HG03565 (cell line): ENCODE results near the gene ACTR5.
A peak's percentile ranks its signal among the peaks of the same experiment; 100 is the strongest.
"Not testable (repeated sequence)": the region's sequence is repeated elsewhere in the genome, so short reads cannot be mapped to it uniquely, and the experiment has no call there.

Experiments
- ATAC-seq: cut with Tn5 transposase; IDR thresholded peaks from one replicate; pipeline ENCODE4 v1.9.1; 2021; ENCODE audit warnings: mild to moderate bottlenecking, moderate library complexity; ENCODE audit not compliant: unreplicated experiment

ACTR5 gene

GRCh38 chr20:38804682-38805501 is 56.6 kb downstream of the ACTR5 start:
- ATAC-seq = no peak

- peak; percentile 37 for ATAC-seq
Observed at GRCh38 chr20:38805502-38805957, 57.3 kb downstream of the ACTR5 start, which contains the start of gene PPP1R16B. PPP1R16B (plus strand) TSS chr20:38805697; CDS start chr20:38835926, 30,229 bp downstream.

GRCh38 chr20:38805958-38806854 is 57.9 kb downstream of the ACTR5 start:
- ATAC-seq = no peak

GRCh38 chr20:38806855-38807655 is 58.8 kb downstream of the ACTR5 start:
- no peak for ATAC-seq

GRCh38 chr20:38809942-38810341 is 61.7 kb downstream of the ACTR5 start:
- ATAC-seq = no peak

- ATAC-seq = no peak
Observed at GRCh38 chr20:38810926-38811630, 62.8 kb downstream of the ACTR5 start.

GRCh38 chr20:38811769-38812168 is 63.5 kb downstream of the ACTR5 start:
- no peak for ATAC-seq

GRCh38 chr20:38812182-38812581 is 63.9 kb downstream of the ACTR5 start:
- no peak for ATAC-seq

GRCh38 chr20:38812709-38813573 is 64.7 kb downstream of the ACTR5 start:
- ATAC-seq = no peak

GRCh38 chr20:38813574-38813962 is 65.3 kb downstream of the ACTR5 start:
- not testable (repeated sequence) for ATAC-seq

DNA sequence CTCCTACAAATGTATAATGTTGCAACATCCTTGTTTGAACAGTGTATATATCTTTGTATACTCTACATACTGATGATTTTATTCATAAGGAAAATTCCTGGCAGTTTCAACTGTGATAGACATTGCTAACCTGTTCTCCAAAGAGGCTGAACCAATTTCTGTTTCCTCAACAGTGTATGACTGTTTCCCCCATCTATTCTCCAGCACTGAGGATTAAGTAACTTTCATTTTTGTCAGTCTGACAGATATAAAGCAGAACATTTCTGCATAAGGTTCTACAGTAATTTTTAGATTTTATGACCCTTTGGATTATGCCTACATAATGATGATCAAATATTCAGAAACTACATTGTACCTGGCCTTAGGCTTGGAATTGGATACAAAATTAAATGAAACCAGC is 67.2 kb downstream of the ACTR5 start:
- ATAC-seq = no peak

DNA sequence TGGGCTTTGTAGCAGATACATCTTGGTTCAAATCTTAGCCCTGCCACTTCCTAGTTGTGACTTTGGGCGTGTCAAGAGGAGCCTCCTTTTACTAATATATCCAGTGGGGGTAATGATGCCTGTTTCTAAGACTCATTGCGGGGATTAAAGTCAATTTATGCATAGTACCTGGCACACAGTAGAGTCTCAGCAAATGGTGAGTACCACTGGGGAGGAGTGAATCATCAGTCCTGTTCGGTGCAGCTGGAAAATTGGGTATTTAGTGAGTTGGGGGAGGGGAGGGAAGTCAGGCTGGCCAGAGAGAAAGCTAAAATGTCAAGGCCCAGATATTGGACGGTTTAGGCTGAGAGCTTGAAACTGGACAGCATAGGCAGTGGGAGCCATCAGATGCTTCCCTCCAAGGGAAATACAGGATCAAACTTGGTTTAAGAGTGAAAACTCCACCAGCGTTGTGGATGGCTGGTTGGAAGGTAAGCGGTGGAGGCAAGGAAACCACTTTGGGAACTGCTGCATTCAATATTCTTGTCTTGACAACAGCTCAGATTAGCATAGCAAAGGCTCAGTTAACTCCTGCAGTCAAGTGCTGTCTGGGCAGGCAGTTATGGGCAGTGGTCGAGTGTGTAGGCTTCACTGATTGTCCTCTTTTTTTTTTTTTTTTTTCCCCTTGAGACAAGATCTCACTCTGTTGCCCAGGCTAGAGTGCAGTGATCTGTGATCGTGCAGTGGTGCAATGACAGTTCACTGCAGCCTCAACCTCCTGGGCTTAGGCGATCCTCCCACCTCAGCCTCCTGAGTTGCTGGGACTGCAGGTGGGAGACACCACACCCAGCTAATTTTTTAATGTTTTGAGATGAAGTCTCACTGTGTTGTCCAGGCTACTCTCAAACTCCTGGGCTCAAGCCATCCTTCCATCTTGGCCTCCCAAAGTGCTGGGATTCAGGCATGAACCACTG is 70.1 kb downstream of the ACTR5 start:
- ATAC-seq = no peak
